Tibial nerve (tissue), 4 donors: ENCODE data around the gene SLC35G6. TPM values are rescaled to one million over a fixed set of nuclear protein-coding genes. Genes with fewer than 3 reads are reported as not detected.
"Not testable (repeated sequence)": the region's sequence is repeated elsewhere in the genome, so short reads cannot be mapped to it uniquely, and the experiment has no call there.

ENCODE experiments used
- DNase-seq, 2 donors: peaks; one replicate each; pipeline ENCODE4 v3.0.0-alpha.2; 2019; ENCODE audit warnings: low spot score in 2 of 2
- H3K27ac ChIP-seq, 4 donors: fragments of 200-600 bp; sonication (generic) in 3 of 4; one replicate each; pipeline ENCODE4 v1.5.1; 2017 to 2019; ENCODE audit warnings: mild to moderate bottlenecking in 1 of 4
- H3K27me3 ChIP-seq, 2 donors: fragments of 200-600 bp; sonication (generic) in 1 of 2; one replicate each; pipeline versions ENCODE4 v1.5.1 to v1.6.0; 2017 to 2019
- H3K36me3 ChIP-seq, 3 donors: fragments of 200-600 bp; sonication (generic); one replicate each; pipeline ENCODE4 v1.5.1; 2018 to 2019
- H3K4me1 ChIP-seq, 4 donors: fragments of 200-600 bp; sonication (generic) in 3 of 4; one replicate each; pipeline ENCODE4 v1.5.1; 2017 to 2019
- H3K4me3 ChIP-seq, 4 donors: fragments of 200-600 bp; sonication (generic) in 3 of 4; one replicate each; pipeline ENCODE4 v1.5.1; 2017 to 2019; ENCODE audit warnings: mild to moderate bottlenecking in 1 of 4, moderate library complexity in 1 of 4
- H3K9me3 ChIP-seq, 4 donors: fragments of 200-600 bp; sonication (generic) in 3 of 4; one replicate each; pipeline ENCODE4 v1.5.1; 2017 to 2019
- EP300 ChIP-seq, 2 donors: sonication (generic); formaldehyde crosslinking; IDR thresholded peaks; one replicate each; pipeline ENCODE4 v1.6.1; 2017; ENCODE audit warnings: antibody characterized with exemption in 2 of 2, mild to moderate bottlenecking in 1 of 2
- POLR2A ChIP-seq, 2 donors: fragments of 450-650 bp; IDR thresholded peaks; one replicate each; pipeline ENCODE4 v1.6.1; 2017; ENCODE audit warnings: antibody characterized with exemption in 2 of 2, mild to moderate bottlenecking in 2 of 2, moderate library complexity in 2 of 2
- WGBS, 2 donors: methylation state at CpG; one replicate each; pipeline ENCODE4 v1.1.5; 2018; 5-methylcytosine and 5-hydroxymethylcytosine counted together
- total RNA-seq, 4 donors: library from RNA; depleted of rRNA; stranded (reverse); fragments of >200 nt; gene quantifications; one replicate each; pipeline ENCODE4 v1.1.0, GENCODE V29; 2016
- TF ChIP-seq, protein P1 (sequence below), 5 experiments: fragments of 200-600 bp in 3 of 5; fragments of 450-650 bp in 2 of 5; sonication (generic) in 3 of 5; IDR thresholded peaks; one replicate each; pipeline ENCODE4 v1.5.1; 2016 to 2019; ENCODE audit warnings: antibody characterized with exemption in 5 of 5, mild to moderate bottlenecking in 3 of 5, moderate library complexity in 2 of 5

Gene SLC35G6
- total RNA-seq, 4 donors from 2014 or later: not detected

DNA sequence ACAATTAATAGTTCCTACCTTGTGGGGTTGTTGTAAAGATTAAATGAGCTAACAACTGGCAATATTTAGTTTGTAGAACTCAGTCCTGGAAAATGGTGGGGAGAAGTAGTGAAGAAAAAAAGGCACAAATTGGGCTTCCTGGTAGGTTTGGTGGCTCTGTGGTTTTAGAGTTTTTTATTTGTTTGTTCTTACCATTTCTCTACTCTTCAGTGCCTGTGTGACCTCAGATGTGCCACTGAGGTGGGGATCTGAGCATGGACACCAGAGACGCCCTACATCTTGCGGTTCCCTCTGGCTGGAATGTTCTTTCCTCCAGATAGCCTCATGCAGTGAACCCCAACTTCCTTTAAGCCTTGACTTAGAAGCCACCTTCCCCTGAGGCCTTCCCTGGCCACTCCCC lies 9.5 kb upstream of the SLC35G6 start:
- Histone ChIP-seq H3K4me3 (no peak overlapping the region), H3K36me3 (peaks cover 0 to 2% (median 0%) of the 10 kb centered on the region in 3 donors), H3K27me3 (no peaks in the 10 kb centered on the region), H3K4me1 (peaks cover 0 to 82% (median 27%) of the 10 kb centered on the region in 4 donors), H3K9me3 (no peaks in the 10 kb centered on the region), H3K27ac (no peak overlapping the region)
- TF ChIP-seq EP300 (IDR thresholded peaks at IDR 0.05) (no peak), POLR2A (IDR thresholded peaks at IDR 0.05) (no peak)
- TF ChIP-seq, protein P1, sequence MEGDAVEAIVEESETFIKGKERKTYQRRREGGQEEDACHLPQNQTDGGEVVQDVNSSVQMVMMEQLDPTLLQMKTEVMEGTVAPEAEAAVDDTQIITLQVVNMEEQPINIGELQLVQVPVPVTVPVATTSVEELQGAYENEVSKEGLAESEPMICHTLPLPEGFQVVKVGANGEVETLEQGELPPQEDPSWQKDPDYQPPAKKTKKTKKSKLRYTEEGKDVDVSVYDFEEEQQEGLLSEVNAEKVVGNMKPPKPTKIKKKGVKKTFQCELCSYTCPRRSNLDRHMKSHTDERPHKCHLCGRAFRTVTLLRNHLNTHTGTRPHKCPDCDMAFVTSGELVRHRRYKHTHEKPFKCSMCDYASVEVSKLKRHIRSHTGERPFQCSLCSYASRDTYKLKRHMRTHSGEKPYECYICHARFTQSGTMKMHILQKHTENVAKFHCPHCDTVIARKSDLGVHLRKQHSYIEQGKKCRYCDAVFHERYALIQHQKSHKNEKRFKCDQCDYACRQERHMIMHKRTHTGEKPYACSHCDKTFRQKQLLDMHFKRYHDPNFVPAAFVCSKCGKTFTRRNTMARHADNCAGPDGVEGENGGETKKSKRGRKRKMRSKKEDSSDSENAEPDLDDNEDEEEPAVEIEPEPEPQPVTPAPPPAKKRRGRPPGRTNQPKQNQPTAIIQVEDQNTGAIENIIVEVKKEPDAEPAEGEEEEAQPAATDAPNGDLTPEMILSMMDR (IDR thresholded peaks at IDR 0.05): no peak
- DNase-seq: no peak
- 79 to 83% methylated on average over 2 of the region's 2 CpGs for WGBS, 2 donors

DNA sequence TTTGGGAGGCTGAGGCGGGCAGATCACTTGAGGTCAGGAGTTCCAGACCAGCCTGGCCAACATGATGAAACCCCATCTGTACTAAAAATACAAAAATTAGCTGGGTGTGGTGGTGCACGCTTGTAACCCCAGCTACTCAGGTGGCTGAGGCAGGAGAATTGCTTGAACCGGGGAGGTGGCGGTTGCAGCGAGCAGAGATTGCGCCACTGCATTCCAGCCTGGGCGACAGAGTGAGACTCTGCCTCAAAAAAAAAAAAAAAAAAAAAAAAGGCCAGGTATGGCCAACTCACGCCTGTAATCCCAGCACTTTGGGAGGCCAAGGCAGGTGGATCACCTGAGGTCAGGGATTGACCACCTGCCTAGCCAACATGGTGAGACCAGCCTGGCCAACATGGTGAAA lies 6.5 kb upstream of the SLC35G6 start:
- 80 to 95% methylated on average over 8 of the region's 8 CpGs for WGBS, 2 donors
- H3K4me1 ChIP-seq: peaks cover 0 to 65% (median 26%) of the 10 kb centered on the region in 4 donors

DNA sequence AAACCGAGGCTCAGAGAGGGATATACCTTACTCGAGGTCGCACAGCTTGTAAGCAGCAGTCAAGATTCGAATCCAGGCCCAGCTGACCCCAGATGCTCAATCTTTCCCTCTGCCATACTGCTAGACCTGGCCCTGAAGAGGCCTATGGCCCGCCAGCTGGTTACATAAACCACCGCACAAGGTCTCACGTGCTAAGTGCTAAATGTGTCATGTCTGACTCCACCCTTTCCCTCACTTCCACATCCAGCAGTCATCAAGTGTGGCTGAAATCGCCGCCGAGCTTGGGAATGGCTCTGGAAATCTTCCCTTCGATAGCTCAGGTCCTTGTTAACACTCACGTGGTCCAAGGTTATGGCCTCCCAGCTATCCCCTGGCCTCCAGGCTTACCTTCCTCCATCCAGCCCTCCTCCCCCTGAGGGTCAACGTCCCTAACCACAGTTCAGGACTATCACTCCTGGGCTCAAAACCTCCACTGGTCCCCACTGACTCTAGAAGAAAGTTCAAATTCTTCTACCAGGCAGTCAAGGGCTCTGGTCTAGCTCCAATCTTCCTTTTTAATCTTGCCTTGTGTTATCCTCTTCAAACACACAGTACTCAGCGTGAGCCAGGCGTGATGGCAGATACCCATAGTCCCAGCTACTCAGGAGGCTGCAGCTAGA lies 5.4 kb upstream of the SLC35G6 start:
- Histone ChIP-seq H3K36me3 (no peaks in the 10 kb centered on the region), H3K27me3 (no peaks in the 10 kb centered on the region), H3K4me3 (no peak overlapping the region), H3K27ac (peak overlapping the region; percentile 34 to 100 (median 66)), H3K4me1 (peaks cover 0 to 65% (median 34%) of the 10 kb centered on the region in 4 donors), H3K9me3 (no peaks in the 10 kb centered on the region)
- DNase-seq: peak in 1 of 2 donors; percentile 74
- WGBS, 2 donors: 63 to 66% methylated on average over 15 of the region's 15 CpGs
- TF ChIP-seq EP300 (IDR thresholded peaks at IDR 0.05) (peak; percentile 8 to 84), POLR2A (IDR thresholded peaks at IDR 0.05) (peak in 1 of 2 donors; percentile 36)
- TF ChIP-seq, protein P1 (IDR thresholded peaks at IDR 0.05): no peak

More for the DNA sequence above, 6.5 kb upstream of the SLC35G6 start:
- H3K27me3 ChIP-seq, H3K36me3 ChIP-seq, H3K4me3 ChIP-seq, H3K9me3 ChIP-seq, DNase-seq: not testable (repeated sequence)
- peak overlapping the region in 2 of 4 donors; percentile 96 to 100 for H3K27ac ChIP-seq

DNA sequence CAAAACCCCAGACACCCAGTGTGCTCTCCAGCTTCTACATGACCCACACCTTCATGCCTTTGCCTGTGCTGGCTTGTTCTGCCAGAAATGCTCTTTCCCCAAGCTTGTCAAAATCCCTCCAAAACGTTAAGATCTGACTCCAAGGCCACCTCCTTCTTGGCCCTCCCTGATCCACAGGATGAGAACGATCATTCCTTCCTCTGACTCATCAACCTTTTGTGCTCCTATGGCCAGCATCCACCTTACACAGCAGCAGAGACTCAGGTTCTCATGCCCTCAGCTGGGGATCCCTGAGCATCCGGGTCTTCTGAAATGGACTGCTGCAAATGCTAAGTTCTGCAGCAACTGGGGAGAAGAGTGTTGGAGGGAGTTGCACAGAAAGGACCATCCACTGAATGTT lies 4.8 kb upstream of the SLC35G6 start:
- peak overlapping the region in 3 of 4 donors; percentile 96 to 100 (median 99) for H3K27ac ChIP-seq
- H3K27me3 ChIP-seq: no peaks in the 10 kb centered on the region
- no peak overlapping the region for H3K4me3 ChIP-seq
- no peaks in the 10 kb centered on the region for H3K36me3 ChIP-seq
- no peak for TF ChIP-seq POLR2A (IDR thresholded peaks at IDR 0.05)
- no peak for TF ChIP-seq EP300 (IDR thresholded peaks at IDR 0.05)
- TF ChIP-seq, protein P1 (IDR thresholded peaks at IDR 0.05): no peak
- no peak for DNase-seq
- no peaks in the 10 kb centered on the region for H3K9me3 ChIP-seq
- 27 to 29% methylated on average over 3 of the region's 3 CpGs for WGBS, 2 donors
- H3K4me1 ChIP-seq: peaks cover 0 to 65% (median 36%) of the 10 kb centered on the region in 4 donors

DNA sequence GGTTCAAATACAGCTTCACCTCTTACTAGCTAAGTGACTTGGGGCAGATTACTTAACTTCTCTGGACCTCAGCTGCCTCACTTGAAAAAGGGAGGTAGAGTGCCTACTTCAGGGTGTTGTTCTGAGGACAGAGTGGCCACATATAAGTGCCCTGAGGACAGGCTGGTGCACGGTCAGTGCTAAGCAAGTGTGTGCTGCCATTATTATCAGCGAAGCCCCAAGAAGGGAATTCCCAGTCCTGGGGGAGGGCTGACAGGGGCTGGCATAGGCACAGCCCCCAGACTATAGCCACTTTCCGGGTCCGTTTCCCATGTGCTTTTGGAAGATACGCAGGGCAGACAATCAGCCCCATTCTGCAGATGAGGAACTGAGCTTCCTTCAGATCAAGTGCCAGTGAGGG lies 4.3 kb upstream of the SLC35G6 start:
- no peaks in the 10 kb centered on the region for H3K9me3 ChIP-seq
- WGBS, 2 donors: 66 to 67% methylated on average over 5 of the region's 5 CpGs
- TF ChIP-seq EP300 (IDR thresholded peaks at IDR 0.05) (no peak), POLR2A (IDR thresholded peaks at IDR 0.05) (no peak)
- TF ChIP-seq, protein P1 (IDR thresholded peaks at IDR 0.05): no peak
- DNase-seq: no peak
- H3K36me3 ChIP-seq: no peaks in the 10 kb centered on the region
- peak overlapping the region in 3 of 4 donors; percentile 96 to 100 (median 99) for H3K27ac ChIP-seq
- H3K27me3 ChIP-seq: no peaks in the 10 kb centered on the region
- peaks cover 0 to 65% (median 40%) of the 10 kb centered on the region in 4 donors for H3K4me1 ChIP-seq
- H3K4me3 ChIP-seq: peak overlapping the region in 1 of 4 donors; percentile 69
